Left cardiac atrium (tissue), 4 donors: Measurements from ENCODE around the gene OR52N5. TPM values are rescaled to one million over a fixed set of nuclear protein-coding genes. Genes with fewer than 3 reads are reported as not detected.

Experiments
- ATAC-seq, 2 donors: fragments of 200-7000 bp; cut with Tn5 transposase; one replicate each; pipeline ENCODE4 v1.9.1; 2020; ENCODE audit warnings: mild to moderate bottlenecking in 2 of 2, moderate library complexity in 2 of 2
- DNase-seq: peaks from one replicate; pipeline ENCODE4 v3.0.0-alpha.2; 2020
- intact Hi-C, 2 donors: fragments of 100-400 bp; cut with DNase I; formaldehyde crosslinking; loops; one replicate each; pipeline versions ENCODE4 v1.14.1 to v1.15.1; 2022 to 2023
- total RNA-seq, 2 donors: library from RNA; stranded (reverse); fragmentation: NEBNext Ultra II Directional; extraction: Animal tissue kit (Norgen Biotek cat#: 25700); gene quantifications; one replicate each; pipeline ENCODE4 v1.2.1, GENCODE V29; 2021
- donor health status: DM: no; HTN: yes; CAD: no.
- donor health status: DM: no; HTN: yes; CAD: no; lungs with severe emphysema.
- donor health status: DM: yes; HTN: yes; CAD: no.
- donor health status: Dilated cardiomyopathy.

OR52N5 gene
- total RNA-seq, 2 donors from 2014 or later, result not detected

DNA sequence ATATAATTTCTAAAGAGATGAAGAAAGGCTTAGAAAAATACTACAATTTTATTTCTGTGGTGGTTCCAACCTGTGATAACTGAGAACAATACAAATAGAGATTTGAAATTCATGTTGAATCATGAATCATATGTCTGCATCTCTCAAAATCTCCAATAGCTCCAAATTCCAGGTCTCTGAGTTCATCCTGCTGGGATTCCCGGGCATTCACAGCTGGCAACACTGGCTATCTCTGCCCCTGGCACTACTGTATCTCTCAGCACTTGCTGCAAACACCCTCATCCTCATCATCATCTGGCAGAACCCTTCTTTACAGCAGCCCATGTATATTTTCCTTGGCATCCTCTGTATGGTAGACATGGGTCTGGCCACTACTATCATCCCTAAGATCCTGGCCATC is 46.8 kb downstream of the OR52N5 start, which contains the start of gene OR56B1:
Gene OR56B1, plus strand, starts transcription at position 53 of the 400 bp plus-strand sequence. Its CDS starts 69 bp downstream, at position 122.
- intact Hi-C loops, result no loop called here
- DNase-seq (no peak), ATAC-seq (no peak)

DNA sequence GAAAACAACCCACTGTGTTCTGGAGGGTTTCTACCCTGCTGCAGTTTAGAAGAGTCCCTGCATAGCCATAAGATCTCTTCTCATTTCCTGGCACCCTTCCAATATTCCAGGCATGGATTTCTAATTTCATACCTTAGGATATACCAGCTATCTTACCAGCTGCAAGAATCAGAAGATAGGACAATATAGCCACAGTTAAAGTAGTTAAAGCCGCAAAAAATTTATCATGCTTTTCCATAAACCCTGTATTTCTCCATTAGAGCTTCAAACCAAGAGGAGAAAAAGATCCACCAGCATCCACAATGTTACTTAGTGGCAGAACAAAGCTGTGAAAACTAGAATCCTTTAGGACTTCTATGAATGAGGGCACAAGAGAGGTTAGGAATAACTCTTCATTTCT is 55.5 kb downstream of the OR52N5 start:
- intact Hi-C loops, result no loop called here
- ATAC-seq (no peak), DNase-seq (no peak)

DNA sequence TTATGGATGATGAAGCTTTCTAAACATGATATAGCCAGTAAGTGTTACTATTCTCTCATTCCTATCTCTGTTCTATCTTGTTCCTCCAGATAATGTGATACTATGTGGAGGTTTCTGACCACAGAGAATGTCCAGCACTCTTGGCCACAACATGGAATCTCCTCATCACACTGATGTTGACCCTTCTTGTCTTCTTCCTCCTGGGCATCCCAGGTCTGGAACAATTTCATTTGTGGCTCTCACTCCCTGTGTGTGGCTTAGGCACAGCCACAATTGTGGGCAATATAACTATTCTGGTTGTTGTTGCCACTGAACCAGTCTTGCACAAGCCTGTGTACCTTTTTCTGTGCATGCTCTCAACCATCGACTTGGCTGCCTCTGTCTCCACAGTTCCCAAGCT is 56.8 kb downstream of the OR52N5 start:
- intact Hi-C loops, result no loop called here
- ATAC-seq (no peak), DNase-seq (no peak)

Other genes with a start within 250 kb of the OR52N5 start
- not detected for gene OR52H1, start 234.8 kb downstream of the OR52N5 start, total RNA-seq
- not detected for gene OR52B6, start 202.5 kb downstream of the OR52N5 start, total RNA-seq
- gene TRIM6, start 186.7 kb downstream of the OR52N5 start, total RNA-seq, result 1 to 10 TPM; 1.1 to 1.2 TPM
- 1 to 10 TPM; 2.3 to 3.4 TPM for gene TRIM34, start 158.4 kb downstream of the OR52N5 start, total RNA-seq
- gene TRIM5, start 98.3 kb downstream of the OR52N5 start, total RNA-seq, result 10 to 100 TPM; 14.2 to 14.8 TPM
- 10 to 100 TPM; 29.6 to 33.7 TPM for gene TRIM22, start 93.6 kb downstream of the OR52N5 start, total RNA-seq
- not detected for gene OR56B1, start 46.9 kb downstream of the OR52N5 start, total RNA-seq
- gene OR52N4, start 29.1 kb downstream of the OR52N5 start, total RNA-seq, result not detected
- not detected for gene OR52N1, start 7.9 kb upstream of the OR52N5 start, total RNA-seq
- gene OR52N2, start 25.6 kb upstream of the OR52N5 start, total RNA-seq, result not detected
- not detected for gene OR52E6, start 58.5 kb upstream of the OR52N5 start, total RNA-seq
- gene OR52E8, start 74.3 kb upstream of the OR52N5 start, total RNA-seq, result not detected
- not detected for gene OR52E4, start 97.3 kb upstream of the OR52N5 start, total RNA-seq
- not detected for gene OR52E5, start 109.9 kb upstream of the OR52N5 start, total RNA-seq
- not detected for gene OR56A3, start 158.9 kb upstream of the OR52N5 start, total RNA-seq
- not detected for gene OR56A5, start 185.1 kb upstream of the OR52N5 start, total RNA-seq
- gene OR52L1, start 203.6 kb upstream of the OR52N5 start, total RNA-seq, result not detected
- not detected for gene OR56A4, start 223.6 kb upstream of the OR52N5 start, total RNA-seq
- gene OR56A1, start 247.4 kb upstream of the OR52N5 start, total RNA-seq, result not detected